Measurements from ENCODE around the gene EIF5B.
"Not testable (repeated sequence)": the region's sequence is repeated elsewhere in the genome, so short reads cannot be mapped to it uniquely, and the experiment has no call there.

EIF5B gene

DNA sequence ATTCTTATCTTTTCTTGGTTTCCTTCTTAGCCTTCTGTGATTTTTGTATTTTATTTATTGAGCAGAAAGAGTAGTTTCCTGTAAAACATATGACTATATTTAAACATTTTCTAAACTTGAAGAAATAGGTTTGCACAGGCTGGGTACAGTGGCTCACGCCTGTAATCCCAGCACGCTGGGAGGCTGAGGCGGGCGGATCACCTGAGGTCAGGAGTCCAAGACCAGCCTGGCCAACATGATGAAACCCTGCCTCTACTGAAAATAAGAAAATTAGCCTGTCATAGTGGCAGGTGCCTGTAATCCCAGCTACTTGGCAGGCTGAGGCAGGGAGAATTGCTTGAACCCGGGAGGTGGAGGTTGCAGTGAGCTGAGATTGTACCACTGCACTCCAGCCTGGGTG lies 31.7 kb downstream of the EIF5B start:
- not testable (repeated sequence) for DNase-seq

DNA sequence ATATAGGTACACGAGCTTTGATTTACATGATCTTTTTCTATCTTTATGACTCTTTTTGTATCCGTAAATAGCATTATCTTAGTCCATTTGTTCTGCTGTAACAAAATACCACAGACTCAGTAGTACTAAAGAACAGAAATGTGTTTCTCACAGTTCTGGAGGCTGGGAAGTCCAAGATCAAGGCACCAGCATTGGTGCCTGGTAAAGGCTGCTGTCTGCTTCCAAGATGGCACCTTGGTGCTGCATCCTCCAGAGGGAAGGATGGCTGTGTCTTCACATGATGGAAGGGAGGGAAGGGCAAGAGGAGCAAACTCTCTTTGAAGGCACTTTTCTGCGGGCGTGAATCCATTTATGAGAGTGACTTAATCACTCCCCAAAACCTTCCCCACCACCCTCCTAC lies 36.0 kb downstream of the EIF5B start:
- no peak for DNase-seq

DNA sequence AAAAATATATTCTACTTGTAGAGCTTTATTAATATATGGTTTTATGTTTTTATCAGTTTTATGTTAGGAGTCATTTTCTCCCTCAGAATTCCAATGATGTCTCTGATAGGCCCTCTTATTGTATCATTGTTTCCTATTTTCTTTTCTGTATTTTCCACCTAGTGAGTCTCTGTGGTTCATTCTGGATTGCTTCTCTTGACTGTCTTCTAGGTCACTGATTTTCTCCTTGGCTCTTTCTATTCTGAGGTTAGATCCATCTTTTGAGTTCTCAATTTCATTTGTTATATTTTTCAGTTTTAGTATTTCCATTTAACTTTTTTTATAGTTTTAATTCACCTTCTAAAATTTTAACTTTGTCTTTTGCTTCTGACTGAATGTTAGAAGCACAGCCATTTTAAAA lies 37.6 kb downstream of the EIF5B start:
- DNase-seq: no peak

DNA sequence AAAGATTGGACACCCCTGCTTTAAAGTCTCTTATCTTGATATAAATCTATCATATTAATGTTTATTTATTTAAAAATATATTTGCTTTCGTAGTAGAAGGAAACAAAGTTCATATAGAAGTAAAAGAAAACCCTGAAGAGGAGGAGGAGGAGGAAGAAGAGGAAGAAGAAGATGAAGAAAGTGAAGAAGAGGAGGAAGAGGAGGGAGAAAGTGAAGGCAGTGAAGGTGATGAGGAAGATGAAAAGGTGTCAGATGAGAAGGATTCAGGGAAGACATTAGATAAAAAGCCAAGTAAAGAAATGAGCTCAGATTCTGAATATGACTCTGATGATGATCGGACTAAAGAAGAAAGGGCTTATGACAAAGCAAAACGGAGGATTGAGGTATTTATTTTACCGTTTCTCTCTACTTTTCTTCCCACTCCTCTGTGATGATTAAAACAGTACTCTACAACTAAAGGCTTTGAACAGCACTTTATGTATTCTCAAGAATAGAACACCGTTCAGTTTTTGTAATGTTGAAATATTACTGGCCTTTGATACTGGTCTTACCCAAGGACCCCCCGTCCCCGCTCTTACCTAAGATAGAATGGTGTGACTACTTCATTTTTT lies 39.2 kb downstream of the EIF5B start:
- no peak for DNase-seq

DNA sequence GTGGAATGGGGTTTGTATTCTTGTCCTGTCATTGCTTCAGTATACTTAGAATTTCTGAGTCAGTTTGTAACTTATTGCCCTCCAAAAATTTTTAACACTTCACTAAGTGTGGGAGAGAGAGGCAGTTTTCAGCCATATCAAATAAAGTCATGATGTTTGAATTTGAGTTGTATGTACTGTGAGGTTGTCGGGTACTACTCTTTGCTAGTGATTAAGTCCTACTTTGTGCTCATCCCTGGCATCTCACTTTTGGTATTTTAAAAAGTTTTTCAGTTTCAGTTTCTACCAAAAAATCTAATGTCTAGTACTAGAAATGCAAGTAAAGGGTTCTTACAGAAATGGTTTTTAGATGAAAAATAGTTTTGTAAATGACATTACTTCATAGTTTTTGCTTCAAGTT lies 40.7 kb downstream of the EIF5B start:
- DNase-seq: no peak

DNA sequence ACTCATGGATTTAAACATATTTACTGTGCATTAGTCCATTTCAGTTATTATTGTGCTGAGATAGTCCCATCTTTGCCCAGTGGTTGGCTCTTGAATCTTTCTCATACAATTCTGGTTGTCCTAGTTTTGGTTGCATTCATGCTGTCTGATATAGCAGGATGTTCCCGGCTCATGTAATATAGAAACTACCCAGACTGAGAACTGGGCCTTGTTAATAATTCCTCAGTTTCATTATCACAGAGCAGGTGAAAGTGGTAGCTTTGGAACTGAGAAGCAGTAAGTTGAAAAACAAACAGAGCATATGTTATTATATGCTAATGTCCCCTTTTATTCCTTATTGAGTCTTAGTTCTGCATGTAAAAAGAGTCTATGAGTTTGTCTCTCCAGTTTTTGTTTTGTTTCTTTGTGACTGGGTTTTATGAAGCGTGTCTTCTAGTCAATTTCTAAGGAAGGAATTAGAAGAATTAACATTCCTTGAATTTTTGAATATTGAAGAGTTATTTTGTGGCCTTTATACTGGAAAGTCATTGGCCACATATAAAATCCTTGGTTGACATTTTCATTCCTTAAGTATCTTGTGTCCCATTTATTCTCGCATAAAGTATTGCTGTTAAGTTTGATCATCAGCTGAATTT lies 43.3 kb downstream of the EIF5B start:
- no peak for DNase-seq

DNA sequence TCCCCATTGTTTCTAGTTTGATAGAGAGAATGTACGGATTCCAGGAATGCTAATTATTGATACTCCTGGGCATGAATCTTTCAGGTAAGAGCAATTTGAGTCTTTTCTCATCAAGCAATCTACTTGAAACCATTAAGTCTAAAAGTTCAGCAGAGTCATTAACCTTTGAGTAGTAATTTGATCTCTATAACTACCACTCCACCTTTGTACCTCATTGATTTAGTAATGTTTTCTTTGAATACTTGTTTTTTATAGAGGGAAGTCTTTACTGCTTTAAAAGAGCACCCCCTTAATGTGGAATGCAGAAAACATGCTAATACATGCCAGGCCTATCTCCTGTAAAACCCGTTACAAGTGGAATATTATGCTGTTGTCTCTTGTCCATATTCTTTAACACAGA lies 45.0 kb downstream of the EIF5B start:
- no peak for DNase-seq

DNA sequence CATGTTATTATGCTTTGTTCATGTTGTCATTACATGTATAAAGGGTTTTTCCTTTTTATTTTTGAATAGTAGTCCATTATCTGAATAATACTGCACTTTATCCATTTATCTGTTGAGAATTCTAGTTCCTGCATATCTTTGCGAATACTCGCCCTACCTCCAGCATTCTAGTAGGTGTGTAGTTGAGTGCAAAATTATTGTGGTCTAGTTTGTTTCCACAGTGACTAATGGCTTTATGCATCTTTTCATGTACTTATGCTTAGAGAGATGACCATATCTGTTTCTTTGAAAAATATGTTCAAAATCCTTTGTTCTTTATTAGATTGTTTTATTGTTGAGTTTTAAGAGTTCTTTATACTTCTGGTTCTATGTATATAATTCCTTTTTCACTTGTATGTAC lies 48.8 kb downstream of the EIF5B start:
- no peak for DNase-seq

DNA sequence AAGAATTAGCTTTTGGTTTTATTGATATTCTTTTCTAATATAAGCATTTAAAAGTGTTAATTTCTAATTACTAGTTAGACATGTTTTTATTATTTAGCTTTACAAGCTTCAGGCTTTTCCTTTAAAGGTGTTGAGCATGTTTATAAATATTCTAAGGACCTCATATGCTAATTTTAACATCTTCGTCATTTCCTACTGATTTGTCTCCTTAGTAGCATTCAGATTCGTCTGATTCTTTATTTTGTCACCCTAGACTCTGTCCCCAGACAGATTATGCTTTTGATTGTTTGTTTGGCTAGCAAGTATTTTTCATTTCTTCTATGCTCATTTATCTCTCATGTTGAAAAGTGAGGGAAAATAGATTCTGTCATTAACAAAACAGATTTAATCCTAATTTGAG lies 51.7 kb downstream of the EIF5B start:
- no peak for DNase-seq

DNA sequence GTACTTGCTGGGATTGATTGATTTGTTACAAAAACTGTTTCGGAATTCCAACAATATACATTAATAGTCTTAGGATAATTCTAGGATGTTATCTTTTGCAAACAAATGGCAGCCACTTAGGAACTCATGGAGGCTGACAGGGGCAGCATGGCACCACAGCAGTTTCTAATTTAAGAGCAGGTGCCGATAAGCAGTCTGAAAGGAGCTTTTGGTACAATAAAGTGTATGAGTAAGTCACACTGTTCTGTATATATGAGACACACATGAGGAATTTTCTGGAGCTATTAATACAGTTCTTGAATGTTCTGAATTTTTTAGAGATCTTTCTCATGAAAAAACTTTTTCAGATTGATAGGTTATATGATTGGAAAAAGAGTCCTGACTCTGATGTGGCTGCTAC lies 52.2 kb downstream of the EIF5B start:
- no peak for DNase-seq

DNA sequence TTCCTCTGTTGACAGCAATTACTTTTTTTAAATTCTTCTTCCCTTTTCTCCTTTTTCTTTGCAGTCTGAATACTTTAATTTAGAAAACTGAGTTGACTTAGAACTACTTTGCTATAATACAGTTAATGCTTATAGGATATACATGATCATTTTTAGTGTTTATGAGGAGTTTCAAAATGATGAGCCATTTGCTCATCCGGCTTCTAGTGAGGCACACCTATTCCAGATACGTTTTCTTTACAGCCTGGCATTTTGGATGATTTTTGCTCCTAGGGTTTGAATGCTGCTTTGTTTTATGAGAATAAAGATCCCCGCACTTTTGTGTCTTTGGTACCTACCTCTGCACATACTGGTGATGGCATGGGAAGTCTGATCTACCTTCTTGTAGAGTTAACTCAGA lies 52.8 kb downstream of the EIF5B start:
- no peak for DNase-seq

DNA sequence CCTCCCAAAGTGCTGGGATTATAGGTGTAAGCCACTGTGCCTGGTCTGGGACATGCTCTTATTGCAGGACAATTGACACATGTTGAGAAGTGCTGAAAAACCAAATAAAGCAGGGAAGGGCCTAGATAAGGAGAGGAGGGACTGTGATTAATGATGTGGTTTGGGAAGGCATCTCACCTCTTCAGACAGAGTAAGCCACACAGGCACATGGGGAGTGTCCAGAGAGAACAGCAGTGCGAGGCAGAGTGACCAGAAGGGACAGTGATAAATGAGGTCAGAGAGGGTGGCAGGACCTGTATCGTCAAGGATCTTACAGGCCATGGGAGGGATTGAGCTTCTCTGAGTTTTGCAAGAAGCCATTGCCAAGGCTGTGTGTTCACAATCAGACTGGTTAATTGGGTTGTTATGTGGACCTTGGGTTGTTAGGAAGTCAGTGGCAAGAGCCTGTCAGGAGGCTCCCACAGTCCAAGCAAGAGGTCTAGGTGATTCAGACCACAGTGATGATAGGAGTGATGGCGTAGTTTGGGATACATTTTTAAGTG lies 58.5 kb downstream of the EIF5B start:
- DNase-seq: no peak

DNA sequence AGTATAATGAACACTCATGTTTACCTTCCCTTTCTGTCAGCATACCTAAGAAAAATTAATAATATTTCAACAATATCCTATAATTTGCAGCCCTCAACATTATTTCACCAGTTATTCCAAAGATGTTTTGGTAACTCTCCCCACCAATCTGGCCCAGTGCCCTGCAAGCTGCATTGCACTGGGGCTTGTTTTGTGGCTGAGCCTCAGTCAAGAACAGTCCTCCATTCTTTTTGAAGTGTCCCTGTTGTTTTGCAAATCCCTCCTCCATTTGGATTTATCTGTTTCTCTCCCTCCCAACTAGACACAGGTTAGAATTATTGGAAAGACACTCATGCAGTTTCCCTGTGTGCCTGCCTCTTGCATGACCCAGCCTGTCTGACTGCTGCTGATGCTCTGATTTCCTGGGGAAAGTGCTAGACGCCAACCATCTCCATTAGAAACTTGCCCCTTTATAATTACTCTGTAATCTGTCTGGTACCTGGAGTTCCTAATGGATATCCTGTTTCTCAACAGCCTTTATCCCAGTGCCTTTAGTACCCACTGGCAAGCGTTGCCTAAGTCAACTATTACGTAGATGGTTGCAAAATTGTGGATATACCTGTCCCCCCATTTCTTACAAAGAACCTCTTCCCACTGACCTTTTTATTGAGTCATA lies 60.2 kb downstream of the EIF5B start:
- no peak for DNase-seq

DNA sequence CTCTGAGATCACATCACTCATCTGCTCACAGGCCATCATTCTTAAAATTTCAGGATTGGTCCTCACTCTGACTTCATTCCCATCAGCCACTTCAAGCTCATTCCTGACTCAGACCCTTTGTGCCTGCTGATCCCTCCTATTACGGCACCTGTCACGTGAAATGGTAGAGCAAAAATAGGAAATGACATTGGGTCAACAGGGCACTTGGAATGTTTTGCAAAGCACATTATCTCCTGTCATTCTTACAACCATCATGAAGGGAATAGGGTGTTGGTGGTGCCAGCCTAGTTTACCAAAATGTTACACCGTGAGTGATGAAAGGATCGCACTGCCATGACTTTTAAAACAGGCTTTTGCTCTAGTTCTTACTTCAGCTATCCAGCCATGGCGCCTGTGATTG lies 61.1 kb downstream of the EIF5B start:
- DNase-seq: no peak

DNA sequence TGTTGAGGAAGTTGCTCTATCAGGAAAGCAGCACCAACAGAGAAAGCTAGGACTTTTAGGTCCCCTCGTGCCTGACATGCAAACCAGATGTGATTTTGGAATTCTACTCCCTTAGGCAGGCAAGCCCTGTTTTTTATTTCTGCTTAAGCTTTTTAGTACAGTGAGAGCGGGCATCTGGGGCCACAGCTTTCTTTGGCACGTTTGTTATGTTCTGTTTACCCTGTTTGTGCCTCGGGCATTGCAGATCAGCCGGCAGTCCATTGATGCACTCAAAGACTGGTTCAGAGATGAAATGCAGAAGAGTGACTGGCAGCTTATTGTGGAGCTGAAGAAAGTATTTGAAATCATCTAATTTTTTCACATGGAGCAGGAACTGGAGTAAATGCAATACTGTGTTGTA lies 61.9 kb downstream of the EIF5B start:
- DNase-seq: no peak

DNA sequence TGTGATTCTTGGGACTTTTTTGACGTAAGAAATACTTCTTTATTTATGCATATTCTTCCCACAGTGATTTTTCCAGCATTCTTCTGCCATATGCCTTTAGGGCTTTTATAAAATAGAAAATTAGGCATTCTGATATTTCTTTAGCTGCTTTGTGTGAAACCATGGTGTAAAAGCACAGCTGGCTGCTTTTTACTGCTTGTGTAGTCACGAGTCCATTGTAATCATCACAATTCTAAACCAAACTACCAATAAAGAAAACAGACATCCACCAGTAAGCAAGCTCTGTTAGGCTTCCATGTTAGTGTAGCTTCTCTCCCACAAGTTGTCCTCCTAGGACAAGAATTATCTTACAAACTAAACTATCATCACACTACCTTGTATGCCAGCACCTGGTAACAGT lies 62.6 kb downstream of the EIF5B start:
- DNase-seq: no peak

DNA sequence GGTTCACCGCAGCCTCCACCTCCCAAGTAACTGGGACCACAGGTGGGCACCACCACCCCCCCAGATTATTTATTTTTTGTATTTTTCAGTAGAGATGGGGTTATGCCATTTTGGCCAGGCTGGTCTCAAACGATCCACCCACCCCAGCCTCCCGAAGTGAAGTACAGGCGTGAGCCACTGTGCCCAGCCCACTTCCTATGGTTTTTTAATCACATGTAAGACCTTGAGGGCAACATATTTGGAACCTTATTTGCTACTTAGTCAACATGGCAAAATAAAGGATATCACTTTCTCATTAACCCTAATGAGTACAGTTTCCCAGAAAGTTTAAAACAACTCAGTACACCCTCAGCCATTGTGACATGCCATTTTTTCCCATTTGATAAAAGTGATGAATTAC lies 64.7 kb downstream of the EIF5B start:
- no peak for DNase-seq

DNA sequence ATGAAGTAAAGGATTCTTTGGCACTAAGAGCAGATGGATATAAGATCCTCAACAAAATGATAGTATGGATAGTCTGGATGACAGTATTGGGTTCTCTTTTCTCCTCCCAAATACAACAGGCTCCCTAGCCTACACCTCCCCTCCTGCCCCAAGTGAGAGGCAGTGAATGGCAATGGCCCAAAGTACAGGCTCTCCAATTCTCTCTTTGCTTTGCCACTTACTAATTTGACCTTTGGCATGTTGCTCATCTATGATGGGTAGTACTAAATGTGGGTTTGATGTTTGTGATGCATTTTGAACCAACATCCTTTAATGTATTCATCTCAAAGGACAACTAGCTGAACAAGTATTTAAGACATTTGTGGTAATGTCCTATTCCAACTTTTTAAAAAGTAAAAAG lies 65.9 kb downstream of the EIF5B start:
- no peak for DNase-seq

DNA sequence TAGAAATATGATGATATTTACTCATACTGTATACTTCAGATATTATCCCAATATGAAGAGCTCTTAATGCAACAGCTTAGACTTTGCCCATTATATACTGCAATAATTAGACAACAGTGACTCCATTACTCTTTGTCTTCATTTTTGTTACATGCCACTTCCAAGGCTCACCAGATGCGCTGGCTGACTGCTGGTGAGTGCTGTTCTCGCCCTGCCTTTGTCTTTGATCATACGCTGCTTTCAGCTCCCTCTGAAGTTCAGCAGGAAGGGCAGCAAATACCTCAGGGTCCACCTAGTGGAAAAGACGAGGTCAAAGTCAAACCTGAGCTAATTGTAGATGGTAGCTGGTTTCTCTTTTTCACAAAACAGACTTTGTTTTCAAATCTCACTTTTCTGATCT lies 66.3 kb downstream of the EIF5B start:
- DNase-seq: no peak

DNA sequence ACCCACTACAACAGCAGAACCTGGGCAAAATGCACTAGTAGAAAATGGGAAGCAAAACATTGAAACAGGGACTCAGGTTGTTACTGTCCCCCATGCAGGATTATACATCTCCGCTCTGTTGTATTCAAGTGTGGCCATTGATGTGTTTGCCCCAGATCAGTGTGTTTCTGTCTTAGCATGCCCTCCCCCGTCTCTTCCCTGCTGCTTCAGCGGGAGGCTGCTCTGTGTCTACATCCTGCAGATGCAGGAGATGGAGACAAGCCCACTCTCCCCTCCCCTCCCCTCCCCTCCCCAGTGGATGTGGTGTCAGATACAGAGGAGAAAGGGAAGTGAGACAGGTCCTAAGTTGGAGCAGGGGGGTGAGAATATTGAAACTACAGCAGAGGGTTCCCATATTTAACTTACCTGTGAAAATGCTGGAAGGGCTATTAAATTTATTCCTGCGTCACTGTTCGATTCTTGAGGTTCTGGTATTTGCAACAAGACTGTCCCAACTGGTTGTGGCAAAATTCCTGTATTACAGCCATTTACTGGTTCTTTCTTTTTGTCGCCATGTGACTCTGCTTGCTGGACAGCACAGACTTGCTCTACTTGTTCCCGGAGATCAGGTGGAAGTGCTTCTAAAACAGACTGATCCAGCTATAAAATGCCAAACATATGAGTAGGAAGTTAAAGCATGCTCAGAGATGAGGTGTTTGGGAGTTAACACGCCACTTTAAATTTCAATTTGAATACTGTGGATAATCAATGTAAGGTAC lies 67.0 kb downstream of the EIF5B start:
- no peak for DNase-seq

DNA sequence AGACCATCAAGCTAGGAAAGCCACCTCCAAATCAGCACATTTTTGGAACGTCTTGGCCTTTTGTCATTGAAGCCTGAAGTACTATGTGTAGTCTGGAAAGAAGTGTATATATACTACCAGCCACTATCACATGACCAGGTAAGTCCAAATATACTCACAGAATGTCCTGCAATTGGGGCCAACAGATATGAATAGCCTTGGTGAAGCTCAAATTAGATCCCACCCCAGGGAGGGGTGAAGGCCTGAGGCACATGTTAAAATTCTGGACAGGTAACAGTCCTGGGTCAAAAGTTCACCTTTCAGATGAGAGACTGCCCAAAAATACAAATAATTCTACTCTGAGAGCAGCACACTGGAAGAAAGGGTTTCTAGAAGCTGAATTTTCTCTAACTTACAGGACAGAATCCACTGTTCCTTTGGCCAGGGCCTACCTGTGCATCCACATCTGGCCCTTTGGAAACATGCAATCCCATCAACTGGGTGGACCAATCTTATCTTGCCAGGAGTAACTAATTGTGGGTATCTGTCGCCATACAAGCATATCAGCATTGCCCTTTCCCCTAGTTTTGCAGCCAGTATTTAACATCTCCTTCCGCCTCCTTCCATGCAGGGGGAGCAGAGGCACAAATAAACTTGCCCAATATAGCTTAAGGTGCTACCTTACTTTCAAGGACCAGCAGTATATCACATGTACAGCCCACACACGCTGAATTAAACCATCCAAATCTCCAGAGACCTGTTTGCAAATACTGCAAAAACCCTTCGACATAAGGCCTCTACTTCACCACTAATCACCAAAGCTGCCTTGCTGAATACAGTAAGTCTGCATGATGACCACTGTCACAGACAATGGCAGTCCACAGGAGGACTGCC lies 67.8 kb downstream of the EIF5B start:
- DNase-seq: no peak

DNA sequence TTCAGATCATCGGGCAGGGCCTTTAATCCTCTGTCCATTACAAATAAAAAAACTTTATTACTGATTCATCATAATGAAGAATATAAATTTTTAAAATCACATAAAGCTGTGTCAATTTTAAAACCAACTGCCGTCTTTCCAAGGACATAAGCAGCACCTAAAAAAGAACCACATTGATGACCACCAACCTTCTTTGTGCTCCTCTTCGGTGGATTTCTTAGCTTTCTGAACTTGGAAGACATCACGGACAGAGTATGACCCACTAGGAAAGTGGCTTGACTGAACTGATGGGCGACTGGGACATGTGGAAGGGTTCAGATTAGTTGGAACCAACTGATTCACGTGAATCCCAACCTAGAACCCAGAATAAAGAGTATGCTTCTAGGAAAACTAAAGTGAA lies 68.9 kb downstream of the EIF5B start:
- DNase-seq: no peak

DNA sequence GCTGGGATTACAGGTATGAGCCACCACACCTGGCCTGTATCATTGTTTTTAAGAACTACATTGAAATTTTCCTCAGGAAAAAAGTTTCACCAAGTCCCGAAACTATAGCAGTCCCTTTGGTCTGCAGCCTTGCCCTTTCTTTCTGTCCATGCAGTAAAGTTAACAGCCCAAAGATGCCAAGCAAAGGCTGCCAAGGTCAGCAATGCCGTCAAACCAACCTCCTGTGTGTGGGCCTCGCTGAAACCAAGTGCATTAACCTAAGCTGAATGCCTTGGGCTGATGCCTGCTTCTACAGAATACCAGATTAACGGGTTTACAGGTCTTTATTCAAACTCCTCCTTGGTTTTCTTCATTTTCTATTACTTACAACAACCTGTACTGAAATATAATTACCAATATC lies 73.1 kb downstream of the EIF5B start:
- no peak for DNase-seq
